Measurements from ENCODE around the gene BTBD19.

Gene BTBD19

DNA sequence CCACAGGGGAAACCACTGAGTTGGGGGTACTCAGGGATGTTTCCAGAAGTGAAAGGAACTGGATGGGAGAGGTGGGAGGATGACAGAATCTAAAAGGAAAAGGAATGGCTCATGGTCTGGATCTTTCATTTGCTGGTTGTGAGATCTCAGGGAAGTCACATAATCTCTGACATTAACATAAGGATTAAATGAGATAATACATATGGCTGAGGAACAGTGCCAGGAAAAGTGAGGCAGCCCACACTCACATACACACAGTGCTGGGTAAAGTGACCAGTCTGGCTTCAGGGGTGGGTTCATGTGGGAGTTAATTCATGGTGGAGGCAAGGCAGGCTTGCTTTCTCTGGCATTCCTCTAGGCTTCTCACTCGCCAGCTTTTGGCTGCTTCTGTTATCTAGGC lies 38.7 kb downstream of the BTBD19 start:
- Histone ChIP-seq H3K36me3 (ENCODE audit: insufficient read depth, insufficient read length, low read length) (peaks cover 11% of the 10 kb centered on the region), H3K4me3 (ENCODE audit: insufficient read length, low read depth) (no peak overlapping the region), H3K27me3 (ENCODE audit: insufficient read depth, insufficient read length) (peaks cover 8% of the 10 kb centered on the region), H3K9ac (ENCODE audit: insufficient read length, low read depth) (no peak overlapping the region), H3K9me3 (ENCODE audit: insufficient read depth, low read length) (no peaks in the 10 kb centered on the region), H3K4me1 (ENCODE audit: insufficient read depth, insufficient read length) (peaks cover 2% of the 10 kb centered on the region)
- no peak for TF ChIP-seq YY1 (IDR thresholded peaks at IDR 0.05; ENCODE audit: insufficient read depth, insufficient read length)
- no peak for TF ChIP-seq ZNF274 (IDR thresholded peaks at IDR 0.05; ENCODE audit: low read depth, low read length)
- TF ChIP-seq SUZ12 (IDR thresholded peaks at IDR 0.05; ENCODE audit: extremely low read depth, insufficient read depth, insufficient read length), result no peak
- no peak for DNase-seq (ENCODE audit: low read depth, low spot score)

- no peak overlapping the region for H3K9ac ChIP-seq (ENCODE audit: insufficient read length, low read depth)
Measured at GRCh38 chr1:44847845-44848244, 39.5 kb downstream of the BTBD19 start.

GRCh38 chr1:44848456-44849181 lies 40.3 kb downstream of the BTBD19 start:
- H3K27me3 ChIP-seq (ENCODE audit: insufficient read depth, insufficient read length), result no peaks in the 10 kb centered on the region
- DNase-seq (ENCODE audit: low read depth, low spot score), result no peak
- H3K9me3 ChIP-seq (ENCODE audit: insufficient read depth, low read length), result no peaks in the 10 kb centered on the region
- TF ChIP-seq SUZ12 (IDR thresholded peaks at IDR 0.05; ENCODE audit: extremely low read depth, insufficient read depth, insufficient read length) (no peak), ZNF274 (IDR thresholded peaks at IDR 0.05; ENCODE audit: low read depth, low read length) (no peak), YY1 (IDR thresholded peaks at IDR 0.05; ENCODE audit: insufficient read depth, insufficient read length) (no peak)
- H3K4me3 ChIP-seq (ENCODE audit: insufficient read length, low read depth), result no peak overlapping the region
- H3K4me1 ChIP-seq (ENCODE audit: insufficient read depth, insufficient read length), result peaks cover 2% of the 10 kb centered on the region
- H3K36me3 ChIP-seq (ENCODE audit: insufficient read depth, insufficient read length, low read length), result peaks cover 11% of the 10 kb centered on the region
- H3K9ac ChIP-seq (ENCODE audit: insufficient read length, low read depth), result no peak overlapping the region

More at GRCh38 chr1:44847845-44848244, 39.5 kb downstream of the BTBD19 start:
- Histone ChIP-seq H3K36me3 (ENCODE audit: insufficient read depth, insufficient read length, low read length) (peaks cover 11% of the 10 kb centered on the region), H3K4me3 (ENCODE audit: insufficient read length, low read depth) (no peak overlapping the region), H3K27me3 (ENCODE audit: insufficient read depth, insufficient read length) (peaks cover 1% of the 10 kb centered on the region), H3K4me1 (ENCODE audit: insufficient read depth, insufficient read length) (peaks cover 2% of the 10 kb centered on the region), H3K9me3 (ENCODE audit: insufficient read depth, low read length) (no peaks in the 10 kb centered on the region)
- no peak for DNase-seq (ENCODE audit: low read depth, low spot score)
- TF ChIP-seq ZNF274 (IDR thresholded peaks at IDR 0.05; ENCODE audit: low read depth, low read length) (no peak), YY1 (IDR thresholded peaks at IDR 0.05; ENCODE audit: insufficient read depth, insufficient read length) (no peak), SUZ12 (IDR thresholded peaks at IDR 0.05; ENCODE audit: extremely low read depth, insufficient read depth, insufficient read length) (no peak)

GRCh38 chr1:44849575-44850132 lies 41.3 kb downstream of the BTBD19 start:
- no peak for DNase-seq (ENCODE audit: low read depth, low spot score)
- no peak overlapping the region for H3K9ac ChIP-seq (ENCODE audit: insufficient read length, low read depth)
- H3K36me3 ChIP-seq (ENCODE audit: insufficient read depth, insufficient read length, low read length), result peaks cover 11% of the 10 kb centered on the region
- peaks cover 2% of the 10 kb centered on the region for H3K4me1 ChIP-seq (ENCODE audit: insufficient read depth, insufficient read length)
- no peak for TF ChIP-seq YY1 (IDR thresholded peaks at IDR 0.05; ENCODE audit: insufficient read depth, insufficient read length)
- TF ChIP-seq ZNF274 (IDR thresholded peaks at IDR 0.05; ENCODE audit: low read depth, low read length), result no peak
- no peak for TF ChIP-seq SUZ12 (IDR thresholded peaks at IDR 0.05; ENCODE audit: extremely low read depth, insufficient read depth, insufficient read length)
- no peak overlapping the region for H3K4me3 ChIP-seq (ENCODE audit: insufficient read length, low read depth)
- H3K27me3 ChIP-seq (ENCODE audit: insufficient read depth, insufficient read length), result no peaks in the 10 kb centered on the region
- H3K9me3 ChIP-seq (ENCODE audit: insufficient read depth, low read length), result no peaks in the 10 kb centered on the region

GRCh38 chr1:44851308-44851707 lies 43.0 kb downstream of the BTBD19 start:
- Histone ChIP-seq H3K36me3 (ENCODE audit: insufficient read depth, insufficient read length, low read length) (peaks cover 16% of the 10 kb centered on the region), H3K4me1 (ENCODE audit: insufficient read depth, insufficient read length) (peaks cover 2% of the 10 kb centered on the region), H3K27me3 (ENCODE audit: insufficient read depth, insufficient read length) (no peaks in the 10 kb centered on the region)

GRCh38 chr1:44853201-44853600 lies 44.9 kb downstream of the BTBD19 start:
- Histone ChIP-seq H3K27me3 (ENCODE audit: insufficient read depth, insufficient read length) (no peaks in the 10 kb centered on the region), H3K9me3 (ENCODE audit: insufficient read depth, low read length) (no peaks in the 10 kb centered on the region), H3K4me3 (ENCODE audit: insufficient read length, low read depth) (no peak overlapping the region), H3K4me1 (ENCODE audit: insufficient read depth, insufficient read length) (peaks cover 2% of the 10 kb centered on the region), H3K36me3 (ENCODE audit: insufficient read depth, insufficient read length, low read length) (peaks cover 26% of the 10 kb centered on the region), H3K9ac (ENCODE audit: insufficient read length, low read depth) (no peak overlapping the region)
- DNase-seq (ENCODE audit: low read depth, low spot score), result no peak
- TF ChIP-seq YY1 (IDR thresholded peaks at IDR 0.05; ENCODE audit: insufficient read depth, insufficient read length), result no peak
- no peak for TF ChIP-seq SUZ12 (IDR thresholded peaks at IDR 0.05; ENCODE audit: extremely low read depth, insufficient read depth, insufficient read length)
- no peak for TF ChIP-seq ZNF274 (IDR thresholded peaks at IDR 0.05; ENCODE audit: low read depth, low read length)

More at GRCh38 chr1:44851308-44851707, 43.0 kb downstream of the BTBD19 start:
- H3K9me3 ChIP-seq (ENCODE audit: insufficient read depth, low read length), result no peaks in the 10 kb centered on the region
- H3K4me3 ChIP-seq (ENCODE audit: insufficient read length, low read depth), result no peak overlapping the region
- DNase-seq (ENCODE audit: low read depth, low spot score), result no peak
- no peak overlapping the region for H3K9ac ChIP-seq (ENCODE audit: insufficient read length, low read depth)
- TF ChIP-seq ZNF274 (IDR thresholded peaks at IDR 0.05; ENCODE audit: low read depth, low read length) (no peak), SUZ12 (IDR thresholded peaks at IDR 0.05; ENCODE audit: extremely low read depth, insufficient read depth, insufficient read length) (no peak), YY1 (IDR thresholded peaks at IDR 0.05; ENCODE audit: insufficient read depth, insufficient read length) (no peak)

DNA sequence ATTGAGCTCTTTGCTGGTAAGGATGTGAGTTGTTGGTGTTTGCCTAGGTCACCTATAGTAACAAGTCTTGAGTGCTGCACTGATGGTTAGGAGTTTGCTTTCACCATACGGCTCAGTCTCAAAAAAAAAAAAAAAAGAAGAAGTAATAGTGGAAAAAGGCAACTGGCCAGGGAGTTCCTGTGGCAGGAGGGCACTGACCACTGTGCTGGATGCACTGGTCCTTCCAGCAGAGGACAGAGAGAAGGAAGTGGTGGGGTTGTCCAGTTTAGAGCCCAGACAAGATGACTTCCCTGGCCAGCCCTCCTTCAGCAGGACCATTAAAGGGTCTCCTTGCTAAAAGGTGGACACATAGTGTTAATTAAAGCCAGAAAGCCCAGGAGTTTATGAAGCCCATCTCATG lies 46.6 kb downstream of the BTBD19 start:
- no peak for DNase-seq (ENCODE audit: low read depth, low spot score)
- no peak overlapping the region for H3K9ac ChIP-seq (ENCODE audit: insufficient read length, low read depth)
- H3K9me3 ChIP-seq (ENCODE audit: insufficient read depth, low read length), result no peaks in the 10 kb centered on the region
- H3K4me3 ChIP-seq (ENCODE audit: insufficient read length, low read depth), result no peak overlapping the region
- TF ChIP-seq SUZ12 (IDR thresholded peaks at IDR 0.05; ENCODE audit: extremely low read depth, insufficient read depth, insufficient read length), result no peak
- H3K36me3 ChIP-seq (ENCODE audit: insufficient read depth, insufficient read length, low read length), result peaks cover 24% of the 10 kb centered on the region
- H3K4me1 ChIP-seq (ENCODE audit: insufficient read depth, insufficient read length), result no peaks in the 10 kb centered on the region
- H3K27me3 ChIP-seq (ENCODE audit: insufficient read depth, insufficient read length), result no peaks in the 10 kb centered on the region
